ENCODE data around the gene LRRC31. TPM values are rescaled to one million over a fixed set of nuclear protein-coding genes. Genes with fewer than 3 reads are reported as not detected.
A peak's percentile ranks its signal among the peaks of the same experiment; 100 is the strongest.

The LRRC31 gene
- total RNA-seq, 1 donor: not detected

- no peak for TF ChIP-seq CTCF (IDR thresholded peaks at IDR 0.05; ENCODE audit: insufficient read depth, low read depth, low read length)
- H3K4me3 ChIP-seq (ENCODE audit: low read depth, low read length): no peak overlapping the region
- DNase-seq (ENCODE audit: low read depth): no peak
Measured at GRCh38 chr3:169905404-169905803, 35.7 kb upstream of the LRRC31 start.

DNA sequence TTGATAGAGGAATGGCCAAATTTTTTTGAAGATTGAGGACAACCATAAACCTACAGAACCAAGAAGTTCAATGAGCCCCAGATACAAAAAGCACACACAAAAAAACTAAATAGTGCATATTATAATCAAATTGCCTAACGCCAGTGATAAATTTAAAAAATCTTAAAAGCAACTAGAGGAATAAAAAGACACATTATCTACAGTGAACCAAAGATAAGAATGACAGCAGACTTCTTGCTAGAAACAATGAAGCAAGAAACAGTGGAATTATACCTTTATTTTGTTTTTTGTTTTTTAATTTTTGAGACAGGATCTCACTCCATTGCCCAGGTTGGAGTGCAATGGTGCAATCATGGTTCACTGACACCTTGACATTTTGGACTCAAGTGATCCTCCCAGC lies 31.7 kb upstream of the LRRC31 start:
- no peak for DNase-seq (ENCODE audit: low read depth)
- H3K4me3 ChIP-seq (ENCODE audit: low read depth, low read length): no peak overlapping the region
- TF ChIP-seq CTCF (IDR thresholded peaks at IDR 0.05; ENCODE audit: insufficient read depth, low read depth, low read length): no peak

DNA sequence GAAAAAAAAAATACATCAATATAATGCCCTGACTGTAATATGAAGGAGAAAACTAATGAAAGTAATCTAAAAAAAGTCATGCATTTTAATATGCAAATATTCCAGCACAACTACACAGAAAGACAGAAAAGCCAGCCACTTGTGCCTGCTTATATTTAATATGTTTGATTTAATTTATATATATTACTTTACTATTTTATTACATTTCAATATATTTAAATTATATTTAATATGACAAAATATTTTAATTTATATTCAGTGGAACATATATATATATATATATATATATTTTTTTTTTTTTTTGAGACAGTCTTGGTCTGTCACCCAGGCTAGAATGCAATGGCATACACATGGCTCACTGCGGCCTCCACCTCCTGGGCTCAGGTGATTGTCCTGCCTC lies 27.5 kb upstream of the LRRC31 start:
- no peak overlapping the region for H3K4me3 ChIP-seq (ENCODE audit: low read depth, low read length)
- TF ChIP-seq CTCF (IDR thresholded peaks at IDR 0.05; ENCODE audit: insufficient read depth, low read depth, low read length): no peak

GRCh38 chr3:169895072-169895471 lies 25.3 kb upstream of the LRRC31 start:
- no peak for DNase-seq (ENCODE audit: low read depth)
- no peak for TF ChIP-seq CTCF (IDR thresholded peaks at IDR 0.05; ENCODE audit: insufficient read depth, low read depth, low read length)
- no peak overlapping the region for H3K4me3 ChIP-seq (ENCODE audit: low read depth, low read length)

More for the DNA sequence above, 27.5 kb upstream of the LRRC31 start:
- no peak for DNase-seq (ENCODE audit: low read depth)

DNA sequence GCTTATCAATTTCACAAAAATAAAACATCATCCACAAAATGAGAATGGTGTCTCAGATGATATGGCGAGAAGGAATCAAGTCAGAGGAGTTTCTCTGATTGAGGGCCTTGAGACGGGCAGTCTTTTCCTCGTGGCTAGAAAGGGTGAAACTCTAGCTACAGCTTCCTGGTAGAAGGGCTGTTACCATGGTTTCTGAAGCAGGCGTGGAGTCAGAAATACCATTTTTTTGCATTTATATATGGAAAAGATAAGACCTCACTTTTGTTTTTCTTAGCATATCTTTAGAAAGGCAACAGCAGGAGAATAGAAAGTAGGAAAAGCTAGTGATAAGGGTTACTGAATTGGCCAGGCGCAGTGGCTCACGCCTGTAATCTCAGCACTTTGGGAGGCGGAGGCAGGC lies 24.4 kb upstream of the LRRC31 start:
- H3K4me3 ChIP-seq (ENCODE audit: low read depth, low read length): no peak overlapping the region
- TF ChIP-seq CTCF (IDR thresholded peaks at IDR 0.05; ENCODE audit: insufficient read depth, low read depth, low read length): no peak
- DNase-seq (ENCODE audit: low read depth): no peak

DNA sequence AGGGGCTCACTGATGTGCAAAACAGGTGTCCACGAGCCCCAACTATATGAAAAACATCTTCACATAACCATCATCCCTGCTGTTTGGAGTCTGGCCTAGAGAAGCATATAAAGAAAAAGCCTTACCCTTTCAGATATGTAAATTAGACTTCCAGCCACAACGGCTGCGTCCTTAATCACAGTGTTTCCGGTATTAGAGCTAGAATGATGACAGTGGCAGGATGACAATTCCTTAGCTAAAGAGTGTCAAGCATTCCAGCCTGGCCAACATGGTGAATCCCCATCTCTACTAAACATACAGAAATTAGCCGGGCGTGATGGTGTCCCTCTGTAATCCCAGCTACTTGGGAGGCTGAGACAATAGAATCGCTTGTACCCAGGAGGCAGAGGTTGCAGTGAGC lies 22.2 kb upstream of the LRRC31 start:
- DNase-seq (ENCODE audit: low read depth): no peak
- no peak for TF ChIP-seq CTCF (IDR thresholded peaks at IDR 0.05; ENCODE audit: insufficient read depth, low read depth, low read length)
- H3K4me3 ChIP-seq (ENCODE audit: low read depth, low read length): no peak overlapping the region

- DNase-seq (ENCODE audit: low read depth): peak; percentile 3
- no peak for TF ChIP-seq CTCF (IDR thresholded peaks at IDR 0.05; ENCODE audit: insufficient read depth, low read depth, low read length)
- no peak overlapping the region for H3K4me3 ChIP-seq (ENCODE audit: low read depth, low read length)
Measured at GRCh38 chr3:169886671-169887070, 16.9 kb upstream of the LRRC31 start.
